IPS DF 6.9 (cell line): Measurements from ENCODE around the gene ALKBH8.
A peak's percentile ranks its signal among the peaks of the same experiment; 100 is the strongest.
"Not testable (repeated sequence)": the region's sequence is repeated elsewhere in the genome, so short reads cannot be mapped to it uniquely, and the experiment has no call there.

ENCODE experiments used
- DNase-seq: peaks from one replicate; pipeline ENCODE4 v3.0.0-alpha.2; 2013; ENCODE audit warnings: low read depth, low spot score
- H3K27ac ChIP-seq: one replicate; pipeline ENCODE4 v1.5.1; 2013; ENCODE audit warnings: low read length, control low read depth
- H3K27me3 ChIP-seq: 2 replicates; pipeline ENCODE4 v1.6.1; 2013; ENCODE audit warnings: mild to moderate bottlenecking, low read length; ENCODE audit not compliant: control insufficient read depth, insufficient read depth
- H3K36me3 ChIP-seq: 2 replicates; pipeline ENCODE4 v1.6.1; 2013; ENCODE audit warnings: low read length; ENCODE audit not compliant: control insufficient read depth, insufficient read depth
- H3K4me1 ChIP-seq: 2 replicates; pipeline ENCODE4 v1.6.1; 2013; ENCODE audit warnings: low read length; ENCODE audit not compliant: control insufficient read depth, insufficient read depth
- H3K4me3 ChIP-seq: 2 replicates; pipeline ENCODE4 v1.5.1; 2013; ENCODE audit warnings: mild to moderate bottlenecking, low read length
- H3K9me3 ChIP-seq: 2 replicates; pipeline ENCODE4 v1.6.1; 2013; ENCODE audit warnings: low read length, inconsistent platforms; ENCODE audit not compliant: control insufficient read depth, insufficient read depth
- WGBS: extraction: QIAGEN DNeasy Blood & Tissue Kit; methylation state at CpG from one replicate; pipeline ENCODE4 v1.1.7; 2013; ENCODE audit warnings: mixed read lengths, missing lambda C conversion rate; ENCODE audit not compliant: insufficient read length, insufficient coverage; 5-methylcytosine and 5-hydroxymethylcytosine counted together

The ALKBH8 gene

DNA sequence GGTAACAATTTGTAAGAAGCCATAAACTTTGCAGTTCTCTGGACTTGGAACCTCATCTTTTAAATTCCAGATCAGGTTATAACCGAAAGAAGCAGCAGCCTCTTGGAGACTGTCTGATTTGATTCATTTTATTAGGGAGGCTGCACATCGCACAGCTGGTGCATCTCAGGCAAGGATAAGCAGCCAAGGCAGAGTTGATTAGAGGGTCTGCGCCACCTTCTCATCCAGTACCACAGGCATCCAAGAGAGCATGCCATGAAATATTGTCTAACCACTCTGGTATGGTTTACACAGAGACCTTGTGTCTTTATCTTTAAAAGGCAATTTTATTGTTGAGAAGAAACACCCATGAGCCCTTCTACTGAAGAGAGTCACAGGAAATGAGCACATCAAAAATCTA is 91.7 kb downstream of the ALKBH8 start:
- H3K4me3 ChIP-seq = no peak overlapping the region
- no CpG with 5 or more reads among the region's 3 CpGs for WGBS
- no peaks in the 10 kb centered on the region for H3K36me3 ChIP-seq
- no peak for DNase-seq
- H3K9me3 ChIP-seq = no peaks in the 10 kb centered on the region
- no peaks in the 10 kb centered on the region for H3K27me3 ChIP-seq
- H3K27ac ChIP-seq = no peak overlapping the region
- H3K4me1 ChIP-seq = no peaks in the 10 kb centered on the region

DNA sequence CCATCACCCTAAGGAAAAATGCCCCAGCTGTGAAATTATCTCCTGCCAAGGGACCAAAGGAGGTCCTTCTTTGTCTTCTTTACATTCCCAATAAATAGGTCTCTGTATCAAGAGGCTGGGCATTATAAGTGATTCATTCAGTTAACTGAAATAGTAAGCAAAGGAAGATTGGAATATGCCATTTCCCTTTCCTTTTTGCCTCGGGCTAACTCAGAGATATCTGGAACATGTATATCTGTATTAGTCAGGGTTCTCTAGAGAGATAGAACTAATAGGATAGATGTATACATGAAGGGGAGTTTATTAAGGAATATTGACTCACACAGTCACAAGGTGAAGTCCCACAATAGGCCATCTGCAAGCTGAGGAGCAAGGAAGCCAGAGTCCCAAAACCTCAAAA is 92.6 kb downstream of the ALKBH8 start:
- DNase-seq = no peak
- no peak overlapping the region for H3K4me3 ChIP-seq
- WGBS = no CpG with 5 or more reads among the region's 1 CpG
- H3K4me1 ChIP-seq = no peaks in the 10 kb centered on the region
- no peaks in the 10 kb centered on the region for H3K9me3 ChIP-seq
- H3K27ac ChIP-seq = no peak overlapping the region
- H3K27me3 ChIP-seq = no peaks in the 10 kb centered on the region
- no peaks in the 10 kb centered on the region for H3K36me3 ChIP-seq

DNA sequence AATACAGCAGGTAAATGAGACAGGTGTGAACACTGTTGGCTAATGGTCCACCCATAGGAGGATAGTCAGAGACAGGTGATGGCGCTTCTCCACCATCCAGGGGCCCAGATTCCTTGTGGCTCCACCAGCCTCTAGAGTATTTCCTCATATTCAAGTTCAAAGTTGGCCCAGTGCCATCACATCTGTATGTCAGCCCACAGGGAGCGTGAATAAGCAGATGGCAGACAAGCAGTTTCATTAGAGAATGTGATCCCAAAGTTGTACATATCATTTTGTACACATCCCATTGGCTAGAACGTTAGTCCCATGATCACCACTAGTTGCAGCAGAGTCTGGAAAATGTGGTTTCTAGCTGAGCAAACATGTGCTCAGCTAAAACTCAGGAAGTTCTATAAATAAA is 96.9 kb downstream of the ALKBH8 start:
- H3K4me3 ChIP-seq = no peak overlapping the region
- DNase-seq = no peak
- H3K4me1 ChIP-seq = no peaks in the 10 kb centered on the region
- no peak overlapping the region for H3K27ac ChIP-seq
- no peaks in the 10 kb centered on the region for H3K9me3 ChIP-seq
- H3K27me3 ChIP-seq = no peaks in the 10 kb centered on the region
- no peaks in the 10 kb centered on the region for H3K36me3 ChIP-seq
- WGBS = no CpG with 5 or more reads among the region's 3 CpGs

DNA sequence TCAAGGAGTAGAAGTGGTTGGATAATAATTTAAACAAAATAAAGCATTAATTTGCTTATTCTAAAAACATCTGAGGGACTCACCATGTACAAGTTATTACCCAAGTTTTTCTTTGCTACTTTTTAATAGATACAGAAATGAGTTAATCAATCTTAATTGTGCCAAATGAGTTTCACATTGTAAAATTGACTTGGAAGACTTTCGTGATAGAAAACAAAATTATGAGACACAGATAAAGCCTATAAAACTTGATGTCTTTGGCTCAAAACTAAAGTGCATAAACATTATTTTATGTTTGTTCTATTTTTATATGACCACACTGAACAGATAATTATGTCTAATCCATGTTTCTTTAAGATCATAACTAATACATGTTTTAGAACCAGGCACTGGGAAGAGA is 97.8 kb downstream of the ALKBH8 start:
- no peak for DNase-seq
- H3K4me3 ChIP-seq = no peak overlapping the region
- H3K4me1 ChIP-seq = no peaks in the 10 kb centered on the region
- H3K27ac ChIP-seq = no peak overlapping the region
- no CpG with 5 or more reads among the region's 1 CpG for WGBS
- H3K36me3 ChIP-seq = no peaks in the 10 kb centered on the region
- no peaks in the 10 kb centered on the region for H3K27me3 ChIP-seq
- H3K9me3 ChIP-seq = no peaks in the 10 kb centered on the region

DNA sequence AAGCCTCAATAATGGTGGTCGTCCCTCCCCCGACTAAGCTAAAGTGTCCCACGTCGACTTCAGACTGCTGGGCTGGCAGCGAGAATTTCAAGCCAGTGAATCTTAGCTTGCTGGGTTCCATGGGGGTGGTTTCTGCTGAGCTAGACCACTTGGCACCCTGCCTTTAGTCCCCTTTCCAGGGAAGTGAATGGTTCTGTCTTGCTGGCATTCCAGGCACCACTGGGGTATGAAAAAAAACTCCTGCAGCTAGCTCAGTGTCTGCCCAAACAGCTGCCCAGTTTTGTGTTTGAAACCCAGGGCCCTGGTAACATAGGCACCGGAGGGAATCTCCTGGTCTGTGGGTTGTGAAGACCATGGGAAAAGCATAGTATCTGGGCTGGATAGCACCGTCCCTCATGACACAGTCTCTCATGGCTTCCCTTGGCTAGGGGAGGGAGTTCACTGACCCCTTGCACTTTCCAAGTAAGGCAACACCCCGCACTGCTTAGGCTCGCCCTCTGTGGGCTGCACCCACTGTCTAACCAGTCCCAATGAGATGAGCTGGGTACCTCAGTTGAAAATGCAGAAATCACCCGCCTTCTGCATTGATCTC is 99.2 kb downstream of the ALKBH8 start:
- not testable (repeated sequence) for H3K36me3 ChIP-seq, H3K4me1 ChIP-seq, DNase-seq, H3K27ac ChIP-seq, H3K27me3 ChIP-seq, H3K4me3 ChIP-seq, H3K9me3 ChIP-seq
- no CpG with 5 or more reads among the region's 10 CpGs for WGBS

DNA sequence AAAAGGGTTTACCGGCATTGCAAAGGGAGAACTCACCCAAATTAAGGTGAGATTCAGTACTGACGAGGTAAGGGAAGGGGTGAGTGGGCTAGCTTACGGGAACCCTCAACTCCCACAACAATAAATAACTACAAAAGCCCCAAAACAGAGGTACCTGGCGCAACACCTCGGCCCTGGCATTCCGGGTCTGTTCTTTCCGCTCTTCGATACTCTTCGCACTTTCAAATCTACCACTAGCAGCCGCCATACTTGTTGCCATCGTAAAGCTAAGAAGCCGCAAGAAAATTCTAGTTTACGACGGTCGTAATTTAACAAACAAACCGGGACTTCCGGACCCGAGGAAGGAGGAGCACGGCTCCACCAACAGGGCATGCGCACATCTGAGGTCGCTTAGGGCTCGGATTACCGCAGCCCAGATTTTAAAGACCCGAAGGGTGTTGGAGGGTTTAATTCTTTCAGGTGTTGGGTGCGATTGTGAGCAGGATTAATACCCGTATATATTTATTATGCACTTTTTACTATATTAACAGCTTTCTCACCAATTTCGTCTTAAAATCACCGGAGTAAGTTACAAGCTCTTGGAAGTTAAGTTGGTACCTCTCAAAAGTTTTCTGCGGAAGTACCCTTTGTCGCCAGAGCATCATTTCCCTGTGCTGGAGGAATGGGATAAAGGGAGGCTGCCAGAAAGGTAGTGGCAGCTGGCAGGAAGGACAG is 107.8 kb downstream of the ALKBH8 start, which contains the start of gene CWF19L2:
Gene CWF19L2 (minus strand): TSS at position 268 of the 714 bp plus-strand sequence. CDS start 9 bp downstream, at position 259.
- Histone ChIP-seq H3K27ac (no peak within 1 kb of the TSS), H3K27me3 (no peaks in the 10 kb centered on the region), H3K36me3 (0 out of 2 replicates have a peak, but pooled peaks cover 3% of the 10 kb centered on the region), H3K4me1 (no peaks in the 10 kb centered on the region), H3K9me3 (no peaks in the 10 kb centered on the region), H3K4me3 (peak within 1 kb of the TSS; percentile 100)
- no CpG with 5 or more reads among the region's 30 CpGs for WGBS
- peak; percentile 93 for DNase-seq

DNA sequence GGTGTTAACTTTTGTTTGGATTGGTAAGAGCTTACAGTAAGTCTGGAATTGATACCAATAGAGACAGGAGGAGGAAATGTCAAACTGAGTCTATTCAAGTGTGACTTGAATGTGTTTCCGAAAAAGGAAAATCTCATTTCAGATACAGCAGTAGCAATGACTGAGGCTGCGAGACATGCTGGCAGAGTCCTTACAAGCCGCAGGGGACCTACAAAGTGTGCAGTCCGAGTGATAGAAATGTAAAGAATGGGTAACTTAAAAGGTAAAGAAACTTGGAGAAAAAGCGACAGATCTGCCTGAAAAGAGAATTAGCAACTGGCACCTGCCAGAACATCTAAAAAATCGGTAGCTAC is 108.4 kb downstream of the ALKBH8 start:
- DNase-seq = no peak
- H3K27me3 ChIP-seq = no peaks in the 10 kb centered on the region
- no CpG with 5 or more reads among the region's 6 CpGs for WGBS
- no peaks in the 10 kb centered on the region for H3K4me1 ChIP-seq
- H3K27ac ChIP-seq = no peak overlapping the region
- H3K9me3 ChIP-seq = no peaks in the 10 kb centered on the region
- H3K36me3 ChIP-seq = 0 out of 2 replicates have a peak, but pooled peaks cover 3% of the 10 kb centered on the region
- peak overlapping the region; percentile 100 for H3K4me3 ChIP-seq

DNA sequence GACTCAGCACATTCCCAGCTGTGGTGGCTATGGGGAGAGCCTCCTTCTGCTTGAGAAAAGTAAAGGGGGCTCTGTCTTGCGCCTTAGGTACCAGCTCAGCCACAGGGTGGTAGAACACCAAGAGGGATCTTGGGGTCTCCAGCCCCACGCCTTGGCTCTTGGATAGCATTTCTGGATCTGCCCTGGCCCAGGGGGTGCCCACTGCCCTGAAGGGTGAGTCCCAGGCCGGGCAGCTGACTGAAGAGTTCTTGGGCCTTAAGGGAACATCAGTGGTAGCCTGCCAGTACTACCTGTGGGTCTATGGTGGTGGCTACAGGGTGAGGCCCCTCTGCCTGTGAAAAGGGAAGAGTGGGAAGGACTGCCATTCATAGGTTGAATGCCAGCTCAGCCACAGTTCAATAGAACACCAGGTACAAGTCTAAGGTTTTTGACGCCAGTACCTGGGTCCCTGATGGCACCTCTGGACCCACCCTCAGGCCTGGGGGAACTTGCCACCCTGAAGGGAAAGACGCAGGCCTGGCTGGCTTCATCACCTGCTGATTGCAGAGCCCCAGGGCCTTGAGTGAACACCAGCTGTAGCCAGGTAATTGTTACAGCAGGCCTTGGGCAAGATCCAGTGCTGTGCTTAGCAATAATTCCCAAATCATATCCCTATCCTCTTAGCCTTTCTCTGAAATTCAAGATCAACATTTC is 111.8 kb downstream of the ALKBH8 start:
- Histone ChIP-seq H3K9me3 (no peaks in the 10 kb centered on the region), H3K36me3 (0 out of 2 replicates have a peak, but pooled peaks cover 3% of the 10 kb centered on the region), H3K4me1 (no peaks in the 10 kb centered on the region), H3K27me3 (no peaks in the 10 kb centered on the region), H3K4me3 (no peak overlapping the region), H3K27ac (no peak overlapping the region)
- DNase-seq = no peak
- WGBS = no CpG with 5 or more reads among the region's 5 CpGs
